NCI-H1092 (cell line): ENCODE measurements around the gene WFDC2.

ENCODE experiments used
- DNase-seq: peaks from one replicate; lab custom pipeline; 2025; lab: John Stamatoyannopoulos, UW

Gene WFDC2

GRCh38 chr20:45469336-45470261 is at the start of gene WFDC2:
Gene WFDC2, plus strand, starts transcription at chr20:45469753. Its CDS starts 29 bp downstream, at chr20:45469782.
- peak; percentile 9 for DNase-seq

- no peak for DNase-seq
Measured at GRCh38 chr20:45420125-45420524, 49.4 kb upstream of the WFDC2 start.

- DNase-seq: no peak
Measured at GRCh38 chr20:45423700-45424099, 45.9 kb upstream of the WFDC2 start.

- no peak for DNase-seq
Measured at GRCh38 chr20:45425561-45425960, 44.0 kb upstream of the WFDC2 start.

- DNase-seq: no peak
Measured at GRCh38 chr20:45426320-45427016, 43.1 kb upstream of the WFDC2 start.

- no peak for DNase-seq
Measured at GRCh38 chr20:45427236-45428149, 42.1 kb upstream of the WFDC2 start.

- DNase-seq: no peak
Measured at GRCh38 chr20:45429618-45430017, 39.9 kb upstream of the WFDC2 start.

GRCh38 chr20:45432294-45432693 is 37.3 kb upstream of the WFDC2 start:
- no peak for DNase-seq

GRCh38 chr20:45433316-45433715 is 36.2 kb upstream of the WFDC2 start:
- DNase-seq: no peak

- no peak for DNase-seq
Measured at GRCh38 chr20:45433976-45434375, 35.6 kb upstream of the WFDC2 start.

- peak; percentile 76 for DNase-seq
Measured at GRCh38 chr20:45436732-45437485, 32.6 kb upstream of the WFDC2 start.

- DNase-seq: no peak
Measured at GRCh38 chr20:45440424-45440823, 29.1 kb upstream of the WFDC2 start.

- no peak for DNase-seq
Measured at GRCh38 chr20:45440891-45441685, 28.5 kb upstream of the WFDC2 start.

- no peak for DNase-seq
Measured at GRCh38 chr20:45441746-45442145, 27.8 kb upstream of the WFDC2 start.

- DNase-seq: no peak
Measured at GRCh38 chr20:45444050-45444449, 25.5 kb upstream of the WFDC2 start.

- no peak for DNase-seq
Measured at GRCh38 chr20:45445805-45446562, 23.6 kb upstream of the WFDC2 start.

- DNase-seq: no peak
Measured at GRCh38 chr20:45448270-45448669, 21.3 kb upstream of the WFDC2 start.

GRCh38 chr20:45449528-45449927 is 20.0 kb upstream of the WFDC2 start:
- DNase-seq: no peak

GRCh38 chr20:45450097-45450818 is 19.3 kb upstream of the WFDC2 start:
- DNase-seq: peak; percentile 13
